DMS153 (cell line): ENCODE measurements around the gene SMAD1.

Experiments used
- DNase-seq: peaks from one replicate; lab custom pipeline; 2025; lab: John Stamatoyannopoulos, UW

SMAD1 gene

DNA sequence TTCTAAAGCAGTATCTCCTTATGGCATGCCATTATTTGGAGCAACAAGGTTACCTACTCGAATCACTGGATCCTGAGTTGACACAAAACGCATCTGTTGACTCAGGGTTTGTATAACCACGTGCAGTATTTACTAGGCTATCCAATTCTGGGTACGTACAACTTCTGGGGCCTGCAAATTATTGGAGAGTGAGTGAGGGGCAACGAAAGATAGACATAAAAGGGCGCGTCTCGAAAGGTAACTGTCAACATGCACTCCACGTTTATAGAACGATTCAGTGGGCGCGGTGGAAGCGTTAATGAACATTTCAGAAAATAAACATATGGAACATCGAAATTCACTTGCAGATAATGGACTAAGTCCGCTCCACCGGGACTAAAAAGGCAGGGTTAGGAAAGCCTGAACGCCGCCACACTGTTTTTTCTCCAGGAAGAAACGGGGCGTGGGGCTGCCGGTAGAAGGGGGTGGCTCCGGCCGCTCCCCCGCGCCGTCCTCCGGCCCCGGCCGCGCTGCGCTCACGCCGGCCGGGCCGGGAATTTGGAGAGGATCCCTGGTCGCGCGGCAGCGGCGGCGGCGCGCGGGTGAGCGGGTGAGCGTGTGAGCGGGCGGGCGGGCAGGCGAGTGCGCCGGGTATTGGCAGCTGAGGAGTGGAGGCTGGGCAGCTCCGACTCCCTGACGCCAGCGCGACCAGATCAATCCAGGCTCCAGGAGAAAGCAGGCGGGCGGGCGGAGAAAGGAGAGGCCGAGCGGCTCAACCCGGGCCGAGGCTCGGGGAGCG lies at the start of gene SMAD1:
SMAD1 (plus strand) TSS at position 690 of the 778 bp plus-strand sequence. CDS start 32,761 bp downstream, outside the sequence.
- peak; percentile 66 for DNase-seq

DNA sequence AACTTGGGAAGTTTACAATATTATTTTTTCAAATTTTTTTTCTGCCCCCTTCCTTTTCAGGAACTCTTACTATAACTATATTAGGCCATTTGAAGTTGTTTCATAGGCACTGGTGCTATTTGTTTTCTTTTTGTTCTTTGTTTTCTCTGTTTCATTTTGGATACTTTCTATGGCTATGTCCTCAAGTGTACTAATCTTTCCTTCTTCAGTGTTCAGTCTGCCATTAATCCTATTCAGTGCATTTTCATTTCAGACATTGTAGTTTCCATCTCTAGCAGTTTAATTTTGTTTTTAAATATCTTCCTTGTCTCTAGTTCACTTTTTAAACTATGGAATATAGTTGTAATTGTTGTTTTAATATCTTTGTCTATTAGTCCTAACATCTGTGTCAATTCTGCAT lies 48.0 kb upstream of the SMAD1 start:
- no peak for DNase-seq

DNA sequence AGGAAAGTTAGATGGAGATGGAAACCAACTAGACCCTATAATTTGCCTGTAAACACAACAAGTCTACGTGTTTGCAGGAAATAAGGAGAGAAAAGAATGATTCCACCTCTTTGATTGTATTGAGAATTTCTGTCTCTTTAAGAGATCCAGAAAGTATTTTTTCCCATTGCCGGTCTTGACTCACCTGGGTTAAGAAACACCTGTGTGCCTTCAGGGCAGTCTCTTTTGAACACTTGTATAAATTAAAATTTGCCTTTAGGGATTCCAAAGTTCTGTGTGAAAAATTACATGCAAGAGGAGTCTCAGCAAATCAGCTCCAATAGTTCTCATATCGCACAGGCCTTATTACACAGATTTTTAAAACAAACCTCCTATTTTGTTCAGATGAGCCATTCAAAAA lies 46.0 kb upstream of the SMAD1 start:
- DNase-seq: no peak

DNA sequence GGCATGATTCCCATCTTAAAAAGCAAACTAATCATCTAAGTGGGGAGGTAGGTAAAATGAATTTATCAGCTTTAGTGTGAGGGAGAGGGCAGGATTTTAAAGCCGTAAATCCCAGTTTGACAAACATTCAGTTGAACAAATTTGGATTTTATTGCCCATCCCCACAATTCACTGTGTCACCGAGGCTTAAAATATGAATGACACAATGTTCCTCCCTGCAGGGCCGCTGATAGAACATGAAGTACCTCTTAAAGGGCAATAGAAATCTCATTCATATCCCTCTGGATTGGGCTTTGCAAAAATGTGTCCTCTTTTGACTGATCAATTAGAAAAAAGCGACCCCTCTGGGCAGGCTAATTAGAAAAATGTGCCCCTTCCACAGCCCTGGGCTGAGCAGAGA lies 45.5 kb upstream of the SMAD1 start:
- DNase-seq: no peak

DNA sequence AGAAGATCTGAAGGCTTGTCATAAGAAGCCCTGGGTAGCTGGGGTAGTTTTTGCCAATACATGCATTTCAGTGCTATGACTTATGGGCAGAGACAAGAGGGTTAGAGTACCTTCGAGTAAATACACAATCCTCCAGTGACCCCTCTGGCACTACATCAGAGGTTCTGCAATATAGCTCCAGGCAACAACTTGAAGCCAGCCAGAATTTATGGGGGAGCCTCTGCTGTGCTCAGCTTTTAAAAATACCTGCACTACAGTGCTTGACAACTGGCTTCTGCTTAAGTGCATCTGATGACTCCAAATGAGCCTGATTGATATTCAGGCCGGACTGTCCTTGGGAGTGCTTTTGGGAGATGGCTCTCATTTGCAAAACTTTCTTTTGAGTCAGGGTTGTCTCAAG lies 44.9 kb upstream of the SMAD1 start:
- no peak for DNase-seq

DNA sequence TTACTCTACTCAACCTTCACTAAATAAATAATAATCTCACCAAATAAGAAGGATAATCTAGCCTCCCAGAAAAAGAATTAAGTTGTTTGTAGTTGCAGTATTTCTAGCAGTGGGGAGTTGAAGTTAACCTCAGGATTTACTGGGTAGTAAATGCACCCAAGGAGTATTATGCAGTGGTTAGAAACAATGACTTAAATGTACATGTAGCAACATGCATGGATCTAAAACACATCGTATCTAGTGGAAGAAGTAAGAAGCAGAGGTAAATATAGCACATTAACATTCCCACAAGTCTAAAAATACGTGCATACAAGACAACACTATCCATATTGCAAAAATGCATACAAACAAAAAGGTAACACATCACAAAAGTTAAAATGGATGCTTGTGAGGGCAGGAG lies 44.2 kb upstream of the SMAD1 start:
- no peak for DNase-seq

DNA sequence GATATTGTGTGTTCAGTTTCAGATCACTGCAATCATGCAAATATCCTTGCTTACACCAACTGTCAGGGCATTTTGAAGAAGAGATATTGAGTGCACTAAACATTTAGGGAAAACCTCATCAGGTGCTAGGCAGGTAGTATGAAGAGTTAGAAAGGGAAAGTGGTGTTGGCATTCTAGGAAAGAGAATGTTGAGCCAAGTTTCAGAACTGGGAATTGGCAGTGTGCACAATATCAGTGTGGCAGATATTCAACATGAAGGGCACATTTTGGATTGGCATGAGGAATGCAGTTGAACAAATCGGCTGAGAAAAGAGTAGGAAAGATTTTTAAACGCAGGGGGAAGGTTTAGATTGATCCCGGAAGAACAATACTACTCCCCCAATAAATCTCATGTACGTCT lies 43.4 kb upstream of the SMAD1 start:
- no peak for DNase-seq

DNA sequence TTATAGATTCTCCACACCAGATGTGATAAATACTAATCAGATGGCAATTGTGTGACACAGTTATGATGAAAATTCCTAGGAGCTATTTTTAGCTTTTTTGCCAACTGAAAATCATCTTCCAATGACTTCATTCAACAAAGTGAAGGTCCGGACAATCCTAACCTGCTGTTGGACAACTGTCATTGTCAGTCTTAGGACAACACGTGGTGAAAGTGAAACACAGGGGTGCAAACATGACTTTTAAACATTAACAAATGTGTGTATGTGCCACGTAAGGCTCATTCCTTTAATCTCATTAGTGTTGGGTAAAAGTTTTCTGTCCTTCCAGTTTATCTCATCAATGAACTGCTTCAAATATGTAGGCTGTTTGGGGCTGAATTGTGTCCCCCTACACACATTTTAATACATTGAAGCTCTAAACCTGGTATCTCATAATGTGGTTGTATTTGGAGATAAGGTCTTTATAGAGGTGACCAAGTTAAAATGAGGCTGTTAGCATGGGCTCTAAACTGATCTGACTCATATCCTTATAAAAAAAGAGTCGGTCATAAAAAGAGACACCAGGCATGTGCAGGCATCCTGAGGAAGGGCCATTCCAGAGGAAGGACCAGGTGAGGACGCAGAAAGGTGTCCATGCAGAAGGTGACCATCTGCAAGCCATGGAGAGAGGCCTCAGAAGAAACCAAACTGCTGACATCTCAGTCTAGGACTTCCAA lies 41.2 kb upstream of the SMAD1 start:
- no peak for DNase-seq

DNA sequence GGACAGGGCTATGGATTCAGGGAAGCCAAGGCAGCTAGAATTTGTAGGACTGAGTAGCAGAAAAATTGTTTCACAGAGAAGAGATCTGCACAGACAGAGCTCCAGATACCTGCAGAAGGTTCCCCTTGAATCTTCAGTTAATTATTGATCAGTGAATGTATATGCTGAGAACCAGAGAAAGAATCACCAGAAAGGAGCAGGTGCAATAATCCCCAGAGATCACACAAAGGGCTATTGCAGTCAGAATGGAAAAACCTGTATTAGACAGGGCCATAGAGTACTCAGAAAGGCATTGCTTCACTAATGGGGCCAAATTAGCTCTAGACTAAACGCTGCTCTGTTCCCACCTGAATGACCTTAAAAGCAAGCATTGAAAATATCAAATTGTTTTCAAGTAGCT lies 35.5 kb upstream of the SMAD1 start:
- no peak for DNase-seq

DNA sequence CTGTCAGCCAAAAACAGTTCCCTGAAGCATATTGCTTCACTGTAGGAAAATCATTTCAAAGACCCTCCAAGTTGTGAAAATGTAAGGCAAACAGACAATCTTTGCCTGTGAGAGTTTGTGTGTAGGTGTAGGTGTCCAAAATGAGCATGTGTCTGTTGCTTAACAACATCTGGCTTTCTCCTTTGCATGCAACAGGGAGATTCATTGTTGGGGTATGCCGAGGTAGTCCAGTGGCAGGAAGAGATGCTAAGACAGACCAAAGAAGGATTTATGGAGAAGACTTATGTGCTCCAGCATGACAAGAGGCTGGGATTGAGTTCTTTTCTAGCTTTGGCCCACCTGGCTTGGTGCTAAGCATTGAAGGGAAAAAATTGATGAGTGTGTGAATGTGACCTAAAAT lies 29.8 kb upstream of the SMAD1 start:
- no peak for DNase-seq

DNA sequence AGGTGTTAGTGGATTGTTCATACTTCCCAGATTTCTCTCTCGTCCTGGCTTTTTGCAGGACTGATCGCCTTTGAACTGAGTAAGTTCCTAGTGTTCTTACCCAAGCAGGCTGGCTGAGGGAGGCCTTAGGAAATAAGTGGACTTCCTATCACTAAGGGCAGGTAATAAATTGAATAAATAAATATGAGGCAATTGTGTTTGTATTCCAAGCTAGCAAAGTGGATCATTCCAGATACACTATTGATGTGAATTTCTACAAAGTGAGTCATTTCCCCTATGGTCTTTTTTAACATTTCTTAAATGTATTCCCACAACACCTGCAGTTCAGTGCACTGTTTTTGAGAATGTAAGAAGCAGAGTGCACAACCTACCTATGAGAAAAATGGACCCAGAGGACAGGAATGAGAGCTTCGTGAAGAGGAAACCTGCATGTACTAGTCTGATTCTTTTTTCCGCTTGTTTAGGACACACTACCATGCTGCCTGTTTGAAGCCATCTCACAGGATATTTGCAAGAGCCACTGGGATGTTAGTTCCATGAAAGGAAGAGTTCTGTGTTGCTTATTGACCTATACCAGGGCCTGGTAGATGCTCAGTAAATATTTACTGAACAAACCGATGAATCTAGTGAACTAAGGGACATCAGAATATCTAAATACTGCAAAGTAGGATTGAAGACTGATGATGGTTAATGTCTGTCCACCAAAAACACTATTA lies 29.0 kb upstream of the SMAD1 start:
- DNase-seq: no peak

DNA sequence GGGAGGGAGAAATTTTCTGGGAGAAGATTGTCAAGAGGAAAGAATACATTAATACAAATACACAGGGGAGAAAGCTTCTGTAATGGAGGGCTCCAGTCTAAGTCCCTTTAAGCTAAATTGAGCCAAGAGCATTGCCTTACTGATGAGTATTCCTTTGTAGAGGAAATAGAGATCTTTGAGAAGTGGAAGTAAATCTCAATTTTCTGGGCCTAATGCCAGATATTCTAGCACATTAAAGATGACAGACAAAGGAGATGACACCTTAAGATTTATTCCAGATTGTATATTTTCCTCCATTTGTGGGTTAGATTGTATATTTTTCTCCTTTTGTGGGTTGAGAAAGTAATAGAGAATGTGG lies 28.5 kb upstream of the SMAD1 start:
- DNase-seq: no peak

DNA sequence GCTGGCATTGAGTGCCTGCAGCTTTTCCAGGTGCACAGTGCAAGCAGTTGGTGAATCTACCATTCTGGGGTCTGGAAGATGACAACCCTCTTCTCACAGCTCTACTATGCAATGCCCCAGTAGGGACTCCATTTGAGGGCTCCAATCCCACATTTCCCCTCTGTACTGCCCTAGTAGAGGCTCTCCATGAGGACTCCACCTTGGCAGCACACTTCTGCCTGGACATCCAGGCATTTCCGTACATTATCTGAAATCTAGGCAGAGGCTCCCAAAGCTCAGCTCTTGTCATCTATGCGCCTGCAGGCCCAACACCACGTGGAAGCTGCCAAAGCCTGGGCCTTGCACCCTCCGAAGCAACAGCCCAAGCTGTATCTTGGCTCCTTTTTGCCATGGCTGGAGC lies 8.4 kb upstream of the SMAD1 start:
- no peak for DNase-seq

DNA sequence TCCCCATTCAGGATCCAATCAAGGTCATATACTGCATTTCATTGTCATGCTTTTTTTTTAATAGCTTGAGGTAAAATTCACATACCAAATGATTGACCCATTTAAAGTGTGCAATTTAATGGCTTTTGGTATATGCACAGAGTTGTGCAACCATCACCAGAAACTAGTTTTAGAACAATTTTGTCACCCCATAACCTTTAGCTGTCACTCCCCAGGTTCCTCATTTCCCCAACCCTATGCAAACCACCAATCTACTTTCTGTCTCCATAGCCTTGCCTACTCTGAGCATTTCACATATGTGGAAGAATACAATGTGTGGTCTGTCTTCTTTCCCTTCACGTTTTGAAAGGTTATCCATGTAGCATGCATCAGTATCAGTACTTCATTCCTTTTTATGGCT lies 1.4 kb upstream of the SMAD1 start:
- no peak for DNase-seq

DNA sequence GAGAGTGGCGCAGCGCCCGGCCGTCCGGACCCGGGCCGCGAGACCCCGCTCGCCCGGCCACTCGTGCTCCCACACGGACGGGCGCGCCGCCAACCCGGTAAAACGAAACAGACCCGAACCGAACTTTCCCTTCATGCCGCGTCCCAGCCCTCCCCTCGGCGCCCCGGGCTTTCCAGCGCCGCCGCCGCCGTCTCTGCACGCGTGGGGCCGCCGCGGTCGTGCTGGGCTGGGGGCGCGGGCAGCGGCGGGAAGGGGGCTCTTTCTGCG lies 222 bp downstream of the SMAD1 start:
- DNase-seq: no peak

DNA sequence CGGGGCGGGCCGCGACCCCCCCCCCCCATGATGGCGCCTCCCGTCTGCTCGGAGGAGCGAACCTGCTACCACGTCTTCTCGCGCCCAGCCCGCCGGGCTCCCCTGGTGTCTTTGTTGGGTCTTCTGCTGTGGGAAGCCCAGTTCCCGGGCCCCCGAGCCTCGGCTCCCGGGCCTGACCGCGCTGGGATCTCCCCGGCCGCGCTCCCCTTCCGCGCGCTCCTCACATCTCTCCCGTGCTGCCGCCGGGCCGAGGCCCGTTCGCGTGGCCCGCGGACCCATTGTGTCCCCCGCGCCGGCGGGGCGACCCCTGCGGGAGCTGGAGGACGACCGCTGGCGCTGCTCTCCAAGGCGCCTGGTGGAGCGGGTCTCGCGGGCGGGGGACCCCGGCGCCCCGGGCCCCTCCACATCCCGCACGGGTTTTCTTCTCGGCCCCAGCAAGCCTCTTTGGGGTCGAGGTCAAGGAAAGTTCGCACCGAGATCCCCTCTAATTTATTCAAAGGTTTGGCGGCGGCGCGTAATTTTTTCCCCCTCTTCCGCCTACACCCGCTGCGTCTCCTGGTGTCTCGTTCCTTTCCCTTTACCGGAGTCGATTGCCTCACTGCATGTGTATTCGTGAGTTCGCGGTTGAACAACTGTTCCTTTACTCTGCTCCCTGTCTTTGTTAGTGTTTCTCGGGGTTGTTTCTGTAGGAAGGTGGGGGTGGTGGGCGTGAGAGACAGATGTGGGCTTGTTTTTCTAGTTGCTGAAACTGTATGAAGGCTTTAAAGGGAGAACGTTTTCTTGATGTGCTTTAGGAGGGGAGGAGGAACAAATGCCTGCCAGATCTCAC lies 770 bp downstream of the SMAD1 start:
- DNase-seq: peak; percentile 39

DNA sequence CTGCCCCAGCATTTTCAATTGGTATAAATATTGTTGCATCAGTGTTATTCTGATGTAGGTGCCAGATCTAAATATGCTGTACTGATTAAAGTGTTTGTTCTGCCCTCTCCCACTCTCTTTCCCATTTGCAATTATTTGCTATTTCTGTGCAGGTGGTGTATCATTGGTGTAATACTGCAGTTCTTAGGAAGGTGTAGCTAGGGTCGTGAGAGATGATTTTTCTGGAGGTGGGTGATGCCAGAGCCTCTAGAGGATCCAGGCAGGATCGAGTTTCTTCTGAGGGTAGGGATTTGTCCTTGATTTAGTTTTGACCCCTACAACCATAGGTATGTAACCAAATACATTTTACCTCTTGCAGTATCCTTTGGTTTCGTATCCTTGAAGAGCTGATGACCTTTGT lies 1.9 kb downstream of the SMAD1 start:
- DNase-seq: no peak

DNA sequence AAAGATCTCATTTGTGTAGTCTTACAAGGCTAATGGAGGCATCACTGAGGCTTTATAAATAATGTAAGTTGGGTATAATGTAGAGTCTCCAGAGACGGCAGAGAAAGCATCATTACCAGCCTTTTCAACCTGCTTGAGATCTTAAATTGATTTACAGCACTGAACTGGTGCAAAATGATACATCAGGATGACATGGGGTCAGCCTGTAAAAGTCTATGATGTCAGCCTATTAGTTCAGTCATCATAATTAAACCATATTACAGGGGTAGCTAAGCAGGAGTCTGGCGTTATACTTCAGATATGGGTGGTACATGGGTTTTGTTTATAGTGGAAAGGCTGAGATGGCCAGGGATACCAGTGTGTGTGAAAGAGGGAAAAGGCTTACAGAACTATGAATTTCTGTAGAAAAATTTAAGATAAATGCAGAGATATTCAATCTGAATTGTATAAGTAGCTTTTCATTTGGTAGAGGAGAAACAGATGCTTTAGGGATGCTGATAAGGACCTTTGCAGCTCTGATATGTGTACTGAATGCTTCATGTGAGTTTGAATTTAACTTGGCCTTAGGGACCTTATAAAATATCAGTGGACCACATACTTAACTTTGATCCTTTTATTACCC lies 2.7 kb downstream of the SMAD1 start:
- no peak for DNase-seq

DNA sequence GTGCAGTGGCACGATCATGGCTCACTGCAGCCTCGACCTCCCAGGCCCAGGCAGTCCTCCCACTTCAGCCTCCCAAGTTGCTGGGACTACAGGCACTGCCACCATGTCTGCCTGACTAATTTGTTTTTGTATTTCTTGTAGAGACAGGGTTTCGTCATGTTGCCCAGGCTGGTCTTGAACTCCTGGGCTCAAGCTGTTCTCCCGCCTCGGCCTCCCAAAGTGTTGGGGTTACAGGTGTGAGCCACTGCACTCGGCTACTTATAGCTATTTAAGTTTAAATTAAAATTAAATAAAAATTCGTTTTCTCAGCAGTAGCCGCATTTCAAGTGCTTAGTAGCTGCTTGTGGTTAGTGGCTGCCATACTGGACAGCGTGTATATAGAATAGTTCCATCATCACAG lies 3.5 kb downstream of the SMAD1 start:
- no peak for DNase-seq

DNA sequence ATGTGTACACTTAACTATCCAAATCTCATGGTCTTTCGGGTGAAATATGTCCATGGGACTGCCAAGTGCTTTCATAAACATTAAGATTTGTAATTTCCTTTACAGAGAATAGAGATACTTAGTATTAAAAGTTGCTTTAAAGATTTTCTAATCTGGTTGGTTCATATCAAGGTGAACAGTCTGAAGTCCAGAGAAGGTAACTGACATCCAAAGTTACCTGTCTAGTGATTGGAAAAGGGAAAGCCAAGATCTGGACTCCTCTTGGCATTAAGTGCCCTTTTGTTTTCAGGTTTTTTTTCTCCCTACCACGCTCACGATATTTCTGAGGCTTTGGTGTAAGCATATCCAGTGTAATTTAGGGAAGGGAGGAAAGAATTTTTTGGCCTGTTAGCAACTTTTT lies 5.0 kb downstream of the SMAD1 start:
- no peak for DNase-seq

DNA sequence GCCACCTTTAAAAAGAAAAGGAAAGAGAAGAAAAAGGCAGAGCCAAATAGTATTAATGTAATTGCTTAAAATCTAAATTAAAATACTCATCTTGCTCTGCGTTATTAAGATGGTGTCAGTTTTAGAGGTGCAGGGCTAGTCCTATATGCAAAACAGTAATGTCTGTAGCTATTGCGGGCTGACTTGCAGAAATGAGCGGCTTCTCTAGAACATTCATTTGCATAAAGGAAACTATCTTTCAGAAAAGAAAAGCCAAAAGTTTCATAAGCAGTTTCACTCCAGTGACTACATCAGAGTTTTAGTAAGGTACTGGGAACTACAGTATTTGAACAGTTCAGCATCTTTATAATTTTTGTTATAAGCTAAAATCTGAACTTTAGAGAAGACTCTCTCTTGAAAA lies 6.0 kb downstream of the SMAD1 start:
- no peak for DNase-seq

DNA sequence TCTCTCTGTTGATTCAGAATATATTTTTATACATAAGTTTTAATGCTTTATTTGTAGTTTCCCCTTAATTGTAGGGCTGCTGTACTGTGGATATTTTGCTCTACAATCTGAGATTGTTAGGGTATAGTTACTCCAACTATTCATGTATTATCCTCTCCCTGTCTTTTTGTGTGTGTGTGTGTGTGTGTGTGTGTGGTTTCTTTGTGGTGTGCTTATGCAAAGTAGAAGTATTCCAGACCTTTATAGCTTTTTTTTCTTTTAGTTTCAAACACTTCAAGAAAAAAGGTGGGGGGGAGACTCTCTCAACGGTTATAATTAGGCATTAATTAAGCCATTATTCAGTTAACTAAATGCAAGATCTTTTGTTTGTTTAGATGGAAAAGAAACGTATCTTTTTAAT lies 6.7 kb downstream of the SMAD1 start:
- no peak for DNase-seq
